Measurements from ENCODE around the gene PCNX1.

- TF ChIP-seq CTCF (IDR thresholded peaks at IDR 0.05; ENCODE audit: low read depth, low read length, poor library complexity, severe bottlenecking) = no peak
- TF ChIP-seq EZH2phosphoT487 (IDR thresholded peaks at IDR 0.05; ENCODE audit: borderline replicate concordance, low read length) = no peak
Measured at GRCh38 chr14:70871001-70871400, 36.3 kb upstream of the PCNX1 start.

Data from DOHH2 (cell line).